ENCODE data around the gene TMCO6. TPM values are rescaled to one million over a fixed set of nuclear protein-coding genes. Genes with fewer than 3 reads are reported as not detected.

TMCO6 gene
- total and polyA plus RNA-seq, 2 of the 8 experiments (the other 6 are each of a cell fraction or from before 2014, with no cell fraction given), result 29.0 to 40.9 TPM

GRCh38 chr5:140674629-140675028 is 35.4 kb downstream of the TMCO6 start:
- no peak for FAIRE-seq
- Histone ChIP-seq H4K20me1 (replicated peaks in 1 of 2; ENCODE audit: control insufficient read depth in 1 of 2, insufficient read depth in 2 of 2, low read length in 2 of 2) (peaks cover 0 to 2% of the 10 kb centered on the region in 2 experiments), H2BK15ac (ENCODE audit: low read length) (no peak overlapping the region), H3K27ac (ENCODE audit: low read depth, low read length) (no peak overlapping the region), H3K23me2 (ENCODE audit: low read depth, low read length) (no peaks in the 10 kb centered on the region), H4K91ac (replicated peaks; ENCODE audit: insufficient read length, low read length) (no peak overlapping the region), H3K23ac (ENCODE audit: insufficient read length) (no peak overlapping the region), H3K79me1 (ENCODE audit: low read depth, low read length) (no peaks in the 10 kb centered on the region), H2AK5ac (ENCODE audit: low read depth, low read length) (no peak overlapping the region), H2BK5ac (ENCODE audit: low read depth, low read length) (no peak overlapping the region), H3K4me1 (replicated peaks in 1 of 4; ENCODE audit: control insufficient read depth in 3 of 4, insufficient read depth in 4 of 4, low read length in 3 of 4) (no peaks in the 10 kb centered on the region; a peak in 1 of 7 replicates), H3K14ac (ENCODE audit: insufficient read length) (no peak overlapping the region), H3K36me3 (ENCODE audit: control insufficient read depth in 2 of 4, insufficient read depth in 4 of 4, low read length in 3 of 4) (peaks cover 7 to 58% (median 39%) of the 10 kb centered on the region in 4 experiments; a peak in 7 of 8 replicates), H3K4ac (replicated peaks; ENCODE audit: insufficient read length, low read depth, low read length) (no peak overlapping the region), H3K9ac (replicated peaks in 1 of 4; ENCODE audit: extremely low read depth in 1 of 4, low read depth in 3 of 4, low read length in 3 of 4) (no peak overlapping the region), H2BK120ac (replicated peaks; ENCODE audit: low read depth, low read length) (no peak overlapping the region), H3K9me3 (ENCODE audit: insufficient read depth in 2 of 2, low read depth in 1 of 2, low read length in 1 of 2) (no peaks in the 10 kb centered on the region), H3K27me3 (replicated peaks in 1 of 4; ENCODE audit: control insufficient read depth in 3 of 4, extremely low read depth in 1 of 4, insufficient read depth in 3 of 4, low read length in 3 of 4) (no peaks in the 10 kb centered on the region), H3K56ac (replicated peaks; ENCODE audit: insufficient read length, low read depth, low read length) (no peak overlapping the region), H3K4me2 (ENCODE audit: insufficient read depth in 1 of 2, low read depth in 2 of 2, low read length in 2 of 2) (no peak overlapping the region), H3K4me3 (ENCODE audit: extremely low read depth in 1 of 4, insufficient read depth in 2 of 4, low read depth in 3 of 4, low read length in 4 of 4) (no peak overlapping the region), H3K79me2 (ENCODE audit: control insufficient read depth in 1 of 2, insufficient read depth in 2 of 2, low read length in 2 of 2) (no peaks in the 10 kb centered on the region), H3K18ac (ENCODE audit: extremely low read depth, low read length) (no peak overlapping the region), H2BK12ac (ENCODE audit: low read depth, low read length) (no peak overlapping the region), H4K5ac (ENCODE audit: insufficient read length, low read depth, low read length) (no peak overlapping the region), H2AFZ (ENCODE audit: low read length) (no peak overlapping the region), H4K8ac (ENCODE audit: extremely low read depth, insufficient read depth, low read length) (no peak overlapping the region), H2BK20ac (ENCODE audit: low read length) (no peak overlapping the region)
- DNase-seq (ENCODE audit: low read depth in 1 of 2, low spot score in 2 of 2), result no peak
- POLR2A ChIA-PET (ENCODE audit: partially characterized antibody), result interaction anchor here (0.6 to 3.9 kb wide), 11 partner anchors 10 to 120 kb away, joined by 3 to 26 read pairs (median 5); partner anchors contain the start of genes HARS1, HARS2, IK and NDUFA2
- CTCF ChIA-PET (ENCODE audit: partially characterized antibody), result interaction anchor here (0.7 to 2.8 kb wide), 5 partner anchors 9 to 469 kb away, joined by 3 to 11 read pairs (median 3); partner anchors contain the start of genes HARS1 and HARS2
- no peak for TF ChIP-seq PHF8 (conservative IDR thresholded peaks at IDR 0.05; ENCODE audit: low read depth, low read length)
- 74% methylated on average over 4 of the region's 4 CpGs; no CpG with 5 or more reads in 1 of the 2 experiments for WGBS, 2 experiments (ENCODE audit: extremely low coverage in 1 of 2, insufficient coverage in 1 of 2, insufficient read length in 1 of 2, insufficient replicate concordance in 2 of 2, low coverage in 1 of 2, low lambda C conversion rate in 2 of 2, missing lambda C conversion rate in 1 of 2)

Measured in H1 (cell line).